K562 (cell line): ENCODE measurements around the gene PAX5. TPM values are rescaled to one million over a fixed set of nuclear protein-coding genes. Genes with fewer than 3 reads are reported as not detected.

ENCODE experiments used
- ATAC-seq: fragments of 200-7000 bp; cut with Tn5 transposase; 3 replicates; pipeline ENCODE4 v1.9.1; 2020; ENCODE audit warnings: moderate library complexity
- BruUV-seq: library from RNA; stranded (reverse); fragments of 400-500 nt; replicated peaks from 2 replicates; lab custom pipeline; 2021; lab: Mats Ljungman, UMichigan
- CTCF ChIA-PET: fragments of 300-600 bp; formaldehyde crosslinking; extraction: SDS; loops from one replicate; lab custom pipeline; 2021; ENCODE audit warnings: low intra/inter-chr PET ratio; lab: Yijun Ruan, JAX
- POLR2A ChIA-PET: fragments of 300-600, 350-650 bp; sonication (Branson Sonifier 250); formaldehyde crosslinking; extraction: SDS; loops from one replicate; lab custom pipeline; 2021; ENCODE audit warnings: antibody characterized with exemption, inconsistent platforms; lab: Yijun Ruan, JAX
- DNase-seq, 4 experiments: peaks; one replicate each; pipeline versions ENCODE4 v3.0.0 to v3.0.0-alpha.2; 2011 to 2018; ENCODE audit warnings: low spot score in 3 of 4, mixed read lengths in 3 of 4; ENCODE audit errors: extremely low read depth in 1 of 4
- FAIRE-seq: peaks from 2 replicates; lab custom pipeline; 2011; peaks lifted over from hg19 to GRCh38; lab: Jason Lieb, UNC
- H2AFZ ChIP-seq: 2 replicates; pipeline ENCODE4 v1.6.0; 2011; ENCODE audit warnings: low read depth, low read length, control low read depth, inconsistent platforms
- H3K27ac ChIP-seq: fragments of 200-600 bp; 3 replicates; pipeline ENCODE4 v1.8.0; 2011; ENCODE audit warnings: low read depth, mild to moderate bottlenecking, control low read depth, inconsistent platforms, low read length, moderate library complexity, mixed read lengths; ENCODE audit errors: extremely low read depth
- H3K27me3 ChIP-seq, 2 experiments: fragments of 300-600 bp in 1 of 2; 2 replicates in 1 of 2; 3 replicates in 1 of 2; pipeline versions ENCODE4 v1.6.0 to v1.8.0; 2011; ENCODE audit warnings: inconsistent platforms in 2 of 2, low read length in 2 of 2, mild to moderate bottlenecking in 1 of 2, mixed read lengths in 1 of 2, moderate library complexity in 1 of 2; ENCODE audit not compliant: control insufficient read depth in 2 of 2, insufficient read depth in 2 of 2
- H3K36me3 ChIP-seq: fragments of 300-600 bp; 3 replicates; pipeline ENCODE4 v1.8.0; 2011; ENCODE audit warnings: mild to moderate bottlenecking, low read length, inconsistent platforms; ENCODE audit not compliant: control insufficient read depth, insufficient read depth
- H3K4me1 ChIP-seq, 2 experiments: fragments of 200-600 bp in 1 of 2; replicated peaks in 1 of 2; 2 replicates in 1 of 2; 3 replicates in 1 of 2; pipeline versions ENCODE4 v1.5.1 to v1.8.0; 2011; ENCODE audit warnings: inconsistent platforms in 2 of 2, low read length in 2 of 2, mild to moderate bottlenecking in 1 of 2, mixed read lengths in 1 of 2, moderate library complexity in 1 of 2; ENCODE audit not compliant: control insufficient read depth in 2 of 2, insufficient read depth in 2 of 2
- H3K4me2 ChIP-seq: 2 replicates; pipeline ENCODE4 v1.6.1; 2011; ENCODE audit warnings: low read length, control low read depth, inconsistent platforms, mixed read lengths; ENCODE audit not compliant: insufficient read depth
- H3K4me3 ChIP-seq: fragments of 200-600 bp; sonication (generic), shearing (Covaris generic); 2 replicates; pipeline ENCODE4 v1.5.1; 2016; ENCODE audit warnings: control low read depth, inconsistent platforms
- H3K79me2 ChIP-seq: fragments of 200-600 bp; 3 replicates; pipeline ENCODE4 v1.8.0; 2011; ENCODE audit warnings: low read length, inconsistent platforms; ENCODE audit not compliant: control insufficient read depth, insufficient read depth
- H3K9ac ChIP-seq, 2 experiments: 2 replicates each; pipeline versions ENCODE4 v1.6.0 to v1.6.1; 2011; ENCODE audit warnings: low read depth in 2 of 2, low read length in 2 of 2, control low read depth in 1 of 2, inconsistent platforms in 1 of 2, mild to moderate bottlenecking in 1 of 2, mixed read lengths in 1 of 2; ENCODE audit not compliant: insufficient read depth in 1 of 2
- H3K9me1 ChIP-seq: one replicate; pipeline ENCODE4 v1.6.0; 2011; ENCODE audit warnings: inconsistent platforms, mild to moderate bottlenecking, low read length, moderate library complexity; ENCODE audit not compliant: control insufficient read depth, insufficient read depth
- H3K9me3 ChIP-seq: replicated peaks from 2 replicates; pipeline ENCODE4 v1.5.1; 2011; ENCODE audit warnings: low read depth, low read length, inconsistent platforms; ENCODE audit not compliant: control insufficient read depth, insufficient read depth
- H4K20me1 ChIP-seq: replicated peaks from 2 replicates; pipeline ENCODE4 v1.6.1; 2011; ENCODE audit warnings: low read length, inconsistent platforms, mixed read lengths; ENCODE audit not compliant: control insufficient read depth, insufficient read depth
- CBX8 ChIP-seq: fragments of 200-600 bp; sonication (generic); IDR thresholded peaks from 2 replicates; pipeline ENCODE4 v1.6.1; 2012; ENCODE audit warnings: borderline replicate concordance, mixed run types, low read depth, mild to moderate bottlenecking, moderate library complexity, mixed read lengths, low read length, control low read depth, inconsistent platforms; ENCODE audit not compliant: poor library complexity, severe bottlenecking; ENCODE audit errors: extremely low read depth
- CTCF ChIP-seq, 3 experiments: IDR thresholded peaks in 2 of 3; conservative IDR thresholded peaks in 1 of 3; 2 replicates each; pipeline ENCODE4 v1.5.1; 2011 to 2012; ENCODE audit warnings: low read length in 3 of 3, mild to moderate bottlenecking in 3 of 3, control low read depth in 2 of 3, improper control_type of control experiment in 1 of 3, inconsistent platforms in 1 of 3, low read depth in 1 of 3, mixed read lengths in 1 of 3, moderate library complexity in 1 of 3; ENCODE audit not compliant: insufficient read depth in 2 of 3
- ELK1 ChIP-seq: sonication (generic); formaldehyde crosslinking; IDR thresholded peaks from 2 replicates; pipeline ENCODE4 v1.8.1; 2022; ENCODE audit warnings: missing genetic modification reagents
- HDAC3 ChIP-seq: fragments of 450-650 bp; IDR thresholded peaks from 2 replicates; pipeline ENCODE4 v1.6.1; 2018; ENCODE audit warnings: borderline replicate concordance, mild to moderate bottlenecking, moderate library complexity; ENCODE audit not compliant: partially characterized antibody
- NFATC3 ChIP-seq: fragments of 450-650 bp; IDR thresholded peaks from 2 replicates; pipeline ENCODE4 v1.6.1; 2017; ENCODE audit warnings: mild to moderate bottlenecking
- SNAPC5 ChIP-seq: fragments of 250-450 bp; sonication (Bioruptor Pico); IDR thresholded peaks from 2 replicates; pipeline ENCODE4 v1.8.0; 2021; ENCODE audit warnings: moderate library complexity, mild to moderate bottlenecking, inconsistent platforms
- TAF15 ChIP-seq: fragments of 200-400 bp; formaldehyde crosslinking; IDR thresholded peaks from 2 replicates; pipeline ENCODE4 v1.6.1; 2017; ENCODE audit warnings: mild to moderate bottlenecking, low read depth, low read length, moderate library complexity
- ZNF398 ChIP-seq: fragments of 250-450 bp; sonication (Bioruptor Pico); IDR thresholded peaks from 2 replicates; pipeline ENCODE4 v1.8.0; 2021; ENCODE audit warnings: moderate library complexity, mild to moderate bottlenecking, inconsistent platforms
- ZNF518B ChIP-seq: fragments of 250-450 bp; sonication (Bioruptor Pico); IDR thresholded peaks from 2 replicates; pipeline ENCODE4 v1.5.0; 2021; ENCODE audit warnings: mild to moderate bottlenecking, moderate library complexity
- WGBS: fragments of 100-300 bp; shearing (Covaris generic); methylation state at CpG from one replicate; pipeline ENCODE4 v1.1.6; 2016; ENCODE audit warnings: low coverage, mixed read lengths; ENCODE audit not compliant: insufficient coverage; ENCODE audit errors: missing lambda C conversion rate; 5-methylcytosine and 5-hydroxymethylcytosine counted together
- in situ Hi-C: fragments of 300-500 bp; cut with MboI; formaldehyde crosslinking; loops from 4 replicates; pipeline ENCODE4 v1.15.0; 2018; ENCODE audit warnings: inconsistent platforms, mixed read lengths
- intact Hi-C: fragments of 100-400 bp; cut with micrococcal nuclease; formaldehyde crosslinking; loops from 2 replicates; pipeline ENCODE4 v1.14.2; 2022
- polyA plus RNA-seq, 8 experiments: library from polyadenylated mRNA; depleted of rRNA in 4 of 8; stranded (reverse) in 5 of 8; unstranded in 3 of 8; fragments of >200 nt; fragmentation: Nextera tagmentation in 2 of 8; fragmentation: Illumina TruSeq in 1 of 8; extraction: Ambion mirVana in 2 of 8; extraction: Trizol in 1 of 8; gene quantifications; 2 replicates each; pipeline versions ENCODE4 v1.2.1 to v1.2.3, GENCODE V29; 2011 to 2014; ENCODE audit warnings: inconsistent platforms in 1 of 8, missing spikeins in 1 of 8
- total RNA-seq, 7 experiments: library from RNA; depleted of rRNA in 6 of 7; stranded (reverse); fragments of >200 nt in 6 of 7; fragmentation: Illumina TruSeq in 2 of 7; extraction: Trizol in 2 of 7; gene quantifications; 2 replicates each; pipeline versions ENCODE4 v1.2.1 to v1.2.3, GENCODE V29; 2011 to 2021; ENCODE audit warnings: low replicate concordance in 1 of 7

The PAX5 gene
- total and polyA plus RNA-seq, 9 of the 15 experiments (the other 6 are each of a cell fraction or from before 2014, with no cell fraction given): 0.03 to 0.09 TPM; not detected in 7

GRCh38 chr9:36966371-36967097, 67.5 kb downstream of the PAX5 start (continued):
- TF ChIP-seq ZNF398 (CRISPR knock-in tag) (no peak), ZNF518B (no peak)

GRCh38 chr9:36964791-36965190, 69.3 kb downstream of the PAX5 start:
- H3K79me2 ChIP-seq: no peaks in the 10 kb centered on the region
- FAIRE-seq: no peak
- CTCF ChIA-PET: no interaction called here

More at GRCh38 chr9:36964791-36965190, 69.3 kb downstream of the PAX5 start:
- peaks cover 16 to 64% of the 10 kb centered on the region in 2 experiments; a peak in 4 of 5 replicates for H3K27me3 ChIP-seq
- WGBS: 0% methylated on average over 2 of the region's 7 CpGs
- no peaks in the 10 kb centered on the region; the same call in 1 of the 2 replicates for H4K20me1 ChIP-seq
- POLR2A ChIA-PET: interaction anchor here (1.0 kb wide), 1 partner anchor 14 kb away, joined by 4 read pairs; no protein-coding TSS in a partner anchor
- H3K9ac ChIP-seq: no peak overlapping the region
- H3K36me3 ChIP-seq: no peaks in the 10 kb centered on the region
- H3K9me3 ChIP-seq: no peaks in the 10 kb centered on the region
- H3K4me2 ChIP-seq: no peak overlapping the region
- in situ Hi-C loops: no loop called here
- BruUV-seq: no TSS peak
- no peak overlapping the region for H3K4me3 ChIP-seq
- intact Hi-C loops: no loop called here
- TF ChIP-seq CBX8 (no peak), ELK1 (CRISPR knock-in tag) (no peak), CTCF (IDR thresholded peaks at IDR 0.05 in 2 of 3, conservative IDR thresholded peaks at IDR 0.05 in 1 of 3; ENCODE audit: insufficient read depth in 2 of 3, low read depth in 1 of 3, low read length in 3 of 3) (no peak), SNAPC5 (CRISPR knock-in tag) (no peak), NFATC3 (no peak), HDAC3 (no peak), TAF15 (no peak)
- no peak for DNase-seq
- H3K27ac ChIP-seq: no peak overlapping the region
- H3K9me1 ChIP-seq: no peaks in the 10 kb centered on the region
- no peaks in the 10 kb centered on the region; a peak in 2 of 5 replicates for H3K4me1 ChIP-seq
- H2AFZ ChIP-seq: no peak overlapping the region
- no peak for ATAC-seq
